Measurements from ENCODE around the gene SRRM4. TPM values are rescaled to one million over a fixed set of nuclear protein-coding genes. Genes with fewer than 3 reads are reported as not detected.

SRRM4 gene, protein sequence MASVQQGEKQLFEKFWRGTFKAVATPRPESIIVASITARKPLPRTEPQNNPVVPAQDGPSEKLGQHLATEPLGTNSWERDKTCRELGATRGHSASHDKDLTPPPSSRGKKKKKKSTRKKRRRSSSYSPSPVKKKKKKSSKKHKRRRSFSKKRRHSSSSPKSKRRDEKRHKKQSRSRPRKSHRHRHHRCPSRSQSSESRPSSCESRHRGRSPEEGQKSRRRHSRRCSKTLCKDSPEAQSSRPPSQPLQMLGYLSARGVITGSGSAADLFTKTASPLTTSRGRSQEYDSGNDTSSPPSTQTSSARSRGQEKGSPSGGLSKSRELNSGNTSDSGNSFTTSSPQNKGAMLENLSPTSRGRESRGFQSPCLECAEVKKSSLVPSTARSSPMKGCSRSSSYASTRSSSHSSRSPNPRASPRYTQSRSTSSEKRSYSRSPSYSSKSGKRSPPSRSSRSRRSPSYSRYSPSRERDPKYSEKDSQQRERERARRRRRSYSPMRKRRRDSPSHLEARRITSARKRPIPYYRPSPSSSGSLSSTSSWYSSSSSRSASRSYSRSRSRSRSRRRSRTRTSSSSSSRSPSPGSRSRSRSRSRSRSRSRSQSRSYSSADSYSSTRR
- under 1 TPM in 1 of 2 donors, not detected in 1; 0.27 TPM for total RNA-seq

DNA sequence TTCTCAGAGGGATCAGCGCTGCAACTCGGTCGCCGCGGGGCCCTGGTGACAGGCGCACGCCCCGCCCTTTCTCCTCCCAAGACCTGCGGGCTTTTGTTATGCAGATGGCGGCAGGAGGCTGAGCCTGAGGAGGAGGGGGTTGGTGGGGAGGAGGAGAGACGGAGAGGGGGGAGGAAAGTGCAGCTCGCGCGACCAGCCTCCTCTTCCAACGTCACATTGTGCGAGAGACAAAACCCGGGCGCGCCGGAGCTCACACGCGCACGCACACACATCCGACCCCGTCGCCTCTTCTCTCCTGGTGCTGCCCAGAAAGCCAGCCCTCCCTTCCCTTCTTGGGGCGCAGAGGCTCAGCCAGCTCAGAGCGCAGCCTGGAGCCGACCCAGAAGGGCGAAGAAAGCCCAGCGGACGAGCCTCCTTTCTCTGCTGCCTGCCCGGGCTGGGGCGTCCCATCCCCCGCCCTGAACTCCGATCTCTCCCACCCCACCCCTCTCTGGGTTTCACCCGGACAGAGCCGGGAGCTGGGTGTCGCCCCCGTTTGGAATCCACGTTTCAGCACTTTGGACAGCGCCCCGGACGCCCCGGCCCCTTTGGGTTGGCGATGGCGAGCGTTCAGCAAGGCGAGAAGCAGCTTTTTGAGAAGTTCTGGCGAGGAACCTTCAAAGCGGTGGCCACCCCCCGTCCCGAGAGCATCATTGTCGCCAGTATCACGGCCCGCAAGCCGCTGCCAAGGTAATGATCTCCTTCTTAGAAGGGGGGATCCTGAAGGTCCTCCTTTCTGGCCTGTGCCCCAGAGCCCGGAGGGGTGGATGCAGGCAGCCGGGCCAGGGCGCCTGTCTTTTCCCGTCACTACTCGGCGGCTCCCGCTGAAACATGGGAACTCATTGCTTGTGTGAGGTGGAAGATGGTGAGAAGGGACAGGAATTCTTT lies at the start of gene SRRM4:
Gene SRRM4, plus strand, starts transcription at position 257 of the 927 bp plus-strand sequence. Its CDS starts 342 bp downstream, at position 599.
- no peak within 1 kb of the TSS for H3K9ac ChIP-seq (ENCODE audit: low read depth in 2 of 2, low read length in 2 of 2)
- no peak for DNase-seq
- H3K4me3 ChIP-seq = no peak within 1 kb of the TSS
- H3K27me3 ChIP-seq = peaks cover 19% of the 10 kb centered on the region
- H3K9me3 ChIP-seq = no peaks in the 10 kb centered on the region
- TF ChIP-seq, protein P1, sequence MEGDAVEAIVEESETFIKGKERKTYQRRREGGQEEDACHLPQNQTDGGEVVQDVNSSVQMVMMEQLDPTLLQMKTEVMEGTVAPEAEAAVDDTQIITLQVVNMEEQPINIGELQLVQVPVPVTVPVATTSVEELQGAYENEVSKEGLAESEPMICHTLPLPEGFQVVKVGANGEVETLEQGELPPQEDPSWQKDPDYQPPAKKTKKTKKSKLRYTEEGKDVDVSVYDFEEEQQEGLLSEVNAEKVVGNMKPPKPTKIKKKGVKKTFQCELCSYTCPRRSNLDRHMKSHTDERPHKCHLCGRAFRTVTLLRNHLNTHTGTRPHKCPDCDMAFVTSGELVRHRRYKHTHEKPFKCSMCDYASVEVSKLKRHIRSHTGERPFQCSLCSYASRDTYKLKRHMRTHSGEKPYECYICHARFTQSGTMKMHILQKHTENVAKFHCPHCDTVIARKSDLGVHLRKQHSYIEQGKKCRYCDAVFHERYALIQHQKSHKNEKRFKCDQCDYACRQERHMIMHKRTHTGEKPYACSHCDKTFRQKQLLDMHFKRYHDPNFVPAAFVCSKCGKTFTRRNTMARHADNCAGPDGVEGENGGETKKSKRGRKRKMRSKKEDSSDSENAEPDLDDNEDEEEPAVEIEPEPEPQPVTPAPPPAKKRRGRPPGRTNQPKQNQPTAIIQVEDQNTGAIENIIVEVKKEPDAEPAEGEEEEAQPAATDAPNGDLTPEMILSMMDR (IDR thresholded peaks at IDR 0.05) = no peak
- H3K27ac ChIP-seq = no peak within 1 kb of the TSS
- intact Hi-C loops (cut with DNase I) = no loop called here
- no peaks in the 10 kb centered on the region for H3K4me1 ChIP-seq
- H3K36me3 ChIP-seq = no peaks in the 10 kb centered on the region

- Histone ChIP-seq H3K4me3 (no peak overlapping the region), H3K36me3 (no peaks in the 10 kb centered on the region), H3K27ac (no peak overlapping the region), H3K9ac (ENCODE audit: low read depth in 2 of 2, low read length in 2 of 2) (no peak overlapping the region), H3K27me3 (no peaks in the 10 kb centered on the region), H3K9me3 (no peaks in the 10 kb centered on the region), H3K4me1 (no peaks in the 10 kb centered on the region)
- no peak for DNase-seq
- intact Hi-C loops (cut with DNase I) = no loop called here
- TF ChIP-seq, protein P1 (IDR thresholded peaks at IDR 0.05) = no peak
Observed at GRCh38 chr12:118946256-118946655, 35.1 kb upstream of the SRRM4 start.

- TF ChIP-seq, protein P1 (IDR thresholded peaks at IDR 0.05) = no peak
- Histone ChIP-seq H3K4me3 (no peak overlapping the region), H3K4me1 (no peaks in the 10 kb centered on the region), H3K36me3 (no peaks in the 10 kb centered on the region), H3K27me3 (no peaks in the 10 kb centered on the region), H3K9me3 (no peaks in the 10 kb centered on the region), H3K9ac (ENCODE audit: low read depth in 2 of 2, low read length in 2 of 2) (no peak overlapping the region), H3K27ac (no peak overlapping the region)
- no peak for DNase-seq
- intact Hi-C loops (cut with DNase I) = no loop called here
Observed at GRCh38 chr12:118958520-118958919, 22.8 kb upstream of the SRRM4 start.

DNA sequence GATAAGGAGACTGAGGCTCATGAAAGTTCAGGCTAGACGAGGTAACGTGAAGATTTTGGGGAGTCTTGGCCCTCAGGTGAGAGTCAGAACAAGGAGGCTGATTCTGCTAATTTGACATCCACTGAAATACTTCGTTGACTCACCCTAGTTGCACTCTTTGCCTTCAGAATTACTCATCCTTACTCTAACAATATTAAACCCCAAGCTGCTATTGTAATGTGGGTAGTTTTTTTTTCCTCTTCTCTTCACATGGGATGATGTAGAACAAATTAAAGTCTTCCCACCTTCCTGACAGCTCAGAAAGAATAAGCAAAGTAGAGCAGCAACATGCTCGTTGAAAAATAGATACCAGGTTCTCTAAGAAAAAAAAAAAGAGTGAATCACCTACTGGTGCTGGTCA lies 22.0 kb upstream of the SRRM4 start:
- intact Hi-C loops (cut with DNase I) = no loop called here
- H3K27me3 ChIP-seq = no peaks in the 10 kb centered on the region
- DNase-seq = no peak

More for the DNA sequence above, 22.0 kb upstream of the SRRM4 start:
- Histone ChIP-seq H3K4me3 (no peak overlapping the region), H3K4me1 (no peaks in the 10 kb centered on the region), H3K9me3 (no peaks in the 10 kb centered on the region), H3K9ac (ENCODE audit: low read depth in 2 of 2, low read length in 2 of 2) (no peak overlapping the region), H3K36me3 (no peaks in the 10 kb centered on the region), H3K27ac (no peak overlapping the region)
- TF ChIP-seq, protein P1 (IDR thresholded peaks at IDR 0.05) = no peak

Measured in colonic mucosa (tissue), 4 donors.